ENCODE measurements around the gene OPA1. TPM values are rescaled to one million over a fixed set of nuclear protein-coding genes. Genes with fewer than 3 reads are reported as not detected.

OPA1 gene
- total RNA-seq, 6 donors from 2014 or later, result 31.1 to 48.8 (median 42.5) TPM

- peak overlapping the region; percentile 86 to 92 (median 91) for H3K27ac ChIP-seq
- peak overlapping the region; percentile 70 to 90 (median 82) for H3K4me3 ChIP-seq
- no peak for DNase-seq
- H3K36me3 ChIP-seq, result peaks cover 0 to 2% (median 0%) of the 10 kb centered on the region in 4 donors
- peaks cover 20 to 35% (median 22%) of the 10 kb centered on the region in 4 donors for H3K4me1 ChIP-seq
- 1 to 2% methylated on average over 11 of the region's 11 CpGs for WGBS, 2 donors
- no peaks in the 10 kb centered on the region for H3K27me3 ChIP-seq
- TF ChIP-seq POLR2A (IDR thresholded peaks at IDR 0.05) (no peak), EP300 (IDR thresholded peaks at IDR 0.05) (no peak), POLR2AphosphoS5 (IDR thresholded peaks at IDR 0.05) (no peak)
- TF ChIP-seq, protein P1, sequence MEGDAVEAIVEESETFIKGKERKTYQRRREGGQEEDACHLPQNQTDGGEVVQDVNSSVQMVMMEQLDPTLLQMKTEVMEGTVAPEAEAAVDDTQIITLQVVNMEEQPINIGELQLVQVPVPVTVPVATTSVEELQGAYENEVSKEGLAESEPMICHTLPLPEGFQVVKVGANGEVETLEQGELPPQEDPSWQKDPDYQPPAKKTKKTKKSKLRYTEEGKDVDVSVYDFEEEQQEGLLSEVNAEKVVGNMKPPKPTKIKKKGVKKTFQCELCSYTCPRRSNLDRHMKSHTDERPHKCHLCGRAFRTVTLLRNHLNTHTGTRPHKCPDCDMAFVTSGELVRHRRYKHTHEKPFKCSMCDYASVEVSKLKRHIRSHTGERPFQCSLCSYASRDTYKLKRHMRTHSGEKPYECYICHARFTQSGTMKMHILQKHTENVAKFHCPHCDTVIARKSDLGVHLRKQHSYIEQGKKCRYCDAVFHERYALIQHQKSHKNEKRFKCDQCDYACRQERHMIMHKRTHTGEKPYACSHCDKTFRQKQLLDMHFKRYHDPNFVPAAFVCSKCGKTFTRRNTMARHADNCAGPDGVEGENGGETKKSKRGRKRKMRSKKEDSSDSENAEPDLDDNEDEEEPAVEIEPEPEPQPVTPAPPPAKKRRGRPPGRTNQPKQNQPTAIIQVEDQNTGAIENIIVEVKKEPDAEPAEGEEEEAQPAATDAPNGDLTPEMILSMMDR (IDR thresholded peaks at IDR 0.05), result no peak
- peak in 1 of 2 donors; percentile 29 for ATAC-seq (ENCODE audit: low FRiP score in 2 of 2)
- no peaks in the 10 kb centered on the region for H3K9me3 ChIP-seq
These were observed 641 bp downstream of the OPA1 start for GRCh38 chr3:193593668-193594030.

GRCh38 chr3:193594946-193595689, 2.1 kb downstream of the OPA1 start:
- ATAC-seq (ENCODE audit: low FRiP score in 2 of 2), result no peak
- TF ChIP-seq, protein P1 (IDR thresholded peaks at IDR 0.05), result no peak
- TF ChIP-seq POLR2A (IDR thresholded peaks at IDR 0.05) (no peak), POLR2AphosphoS5 (IDR thresholded peaks at IDR 0.05) (no peak), EP300 (IDR thresholded peaks at IDR 0.05) (no peak)
- WGBS, 2 donors, result 90 to 92% methylated on average over 1 of the region's 1 CpG

DNA sequence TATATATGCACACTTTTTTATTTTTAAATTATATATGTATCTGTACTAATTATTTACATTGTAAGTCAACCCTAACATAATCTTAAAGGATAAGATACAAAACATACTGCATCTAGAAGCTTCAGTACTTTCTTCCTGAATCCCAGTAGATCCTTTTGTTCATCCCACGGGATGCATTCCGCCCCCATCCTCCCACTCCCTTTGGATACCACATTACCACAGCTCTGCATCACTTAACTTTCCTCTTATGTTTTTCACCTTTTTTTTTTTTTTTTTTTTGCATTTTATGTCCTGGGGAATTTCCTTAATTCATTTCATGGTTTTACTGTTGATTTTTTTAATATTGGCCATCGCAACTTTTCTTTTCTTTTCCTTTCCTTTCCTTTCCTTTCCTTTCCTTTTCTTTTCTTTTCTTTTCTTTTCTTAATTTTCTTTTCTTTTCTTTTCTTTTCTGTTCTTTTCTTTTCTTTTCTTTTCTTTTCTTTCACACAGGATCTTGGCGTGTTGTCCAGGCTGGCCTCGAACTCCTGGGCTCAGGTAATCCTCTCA, 3.0 kb downstream of the OPA1 start:
- Histone ChIP-seq H3K27me3 (no peaks in the 10 kb centered on the region), H3K4me1 (peaks cover 22 to 38% (median 25%) of the 10 kb centered on the region in 4 donors), H3K4me3 (no peak overlapping the region), H3K36me3 (peaks cover 0 to 2% (median 0%) of the 10 kb centered on the region in 4 donors), H3K9me3 (no peaks in the 10 kb centered on the region), H3K27ac (no peak overlapping the region)
- ATAC-seq (ENCODE audit: low FRiP score in 2 of 2) (no peak), DNase-seq (no peak)
- TF ChIP-seq, protein P1 (IDR thresholded peaks at IDR 0.05), result no peak
- no peak for TF ChIP-seq POLR2A (IDR thresholded peaks at IDR 0.05)
- TF ChIP-seq POLR2AphosphoS5 (IDR thresholded peaks at IDR 0.05), result no peak
- TF ChIP-seq EP300 (IDR thresholded peaks at IDR 0.05), result no peak
- 98% methylated on average over 5 of the region's 5 CpGs for WGBS, 2 donors

More at GRCh38 chr3:193594946-193595689, 2.1 kb downstream of the OPA1 start:
- Histone ChIP-seq H3K4me3 (no peak overlapping the region), H3K9me3 (no peaks in the 10 kb centered on the region), H3K27ac (no peak overlapping the region), H3K4me1 (peaks cover 22 to 38% (median 25%) of the 10 kb centered on the region in 4 donors), H3K36me3 (peaks cover 0 to 2% (median 0%) of the 10 kb centered on the region in 4 donors), H3K27me3 (no peaks in the 10 kb centered on the region)
- DNase-seq, result no peak

DNA sequence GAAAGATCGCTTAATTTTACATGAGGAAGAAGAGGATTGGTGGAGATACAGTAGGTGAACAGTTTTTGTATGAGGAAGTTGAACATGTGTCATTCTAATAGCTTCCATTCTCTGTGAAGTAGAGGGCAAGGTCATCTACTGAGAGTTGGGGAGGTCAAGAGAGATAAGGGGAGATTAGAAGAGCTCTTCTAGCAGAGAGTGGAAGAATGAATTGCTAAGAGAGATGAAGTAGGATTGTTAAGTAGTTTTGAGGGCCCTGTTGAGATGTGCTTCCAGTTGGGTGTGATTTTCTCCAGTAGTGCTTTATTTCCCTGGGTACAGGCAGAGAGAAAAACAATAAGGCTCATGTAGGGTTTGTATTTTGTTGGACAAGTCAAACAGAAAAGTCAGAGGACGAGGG, 5.2 kb downstream of the OPA1 start:
- ATAC-seq (ENCODE audit: low FRiP score in 2 of 2), result peak in 1 of 2 donors; percentile 58
- 73 to 77% methylated on average over 2 of the region's 2 CpGs for WGBS, 2 donors

More for the DNA sequence above, 5.2 kb downstream of the OPA1 start:
- TF ChIP-seq POLR2AphosphoS5 (IDR thresholded peaks at IDR 0.05), result peak in 1 of 2 donors; percentile 16
- TF ChIP-seq, protein P1 (IDR thresholded peaks at IDR 0.05), result no peak
- TF ChIP-seq POLR2A (IDR thresholded peaks at IDR 0.05), result no peak
- peak in 1 of 4 donors; percentile 65 for TF ChIP-seq EP300 (IDR thresholded peaks at IDR 0.05)
- Histone ChIP-seq H3K4me1 (peaks cover 17 to 31% (median 21%) of the 10 kb centered on the region in 4 donors), H3K36me3 (peaks cover 0 to 2% (median 0%) of the 10 kb centered on the region in 4 donors), H3K27ac (no peak overlapping the region), H3K9me3 (no peaks in the 10 kb centered on the region), H3K4me3 (no peak overlapping the region), H3K27me3 (no peaks in the 10 kb centered on the region)
- DNase-seq, result no peak
